ENCODE data around the gene C1orf115.
"Not testable (repeated sequence)": the region's sequence is repeated elsewhere in the genome, so short reads cannot be mapped to it uniquely, and the experiment has no call there.

C1orf115 gene

DNA sequence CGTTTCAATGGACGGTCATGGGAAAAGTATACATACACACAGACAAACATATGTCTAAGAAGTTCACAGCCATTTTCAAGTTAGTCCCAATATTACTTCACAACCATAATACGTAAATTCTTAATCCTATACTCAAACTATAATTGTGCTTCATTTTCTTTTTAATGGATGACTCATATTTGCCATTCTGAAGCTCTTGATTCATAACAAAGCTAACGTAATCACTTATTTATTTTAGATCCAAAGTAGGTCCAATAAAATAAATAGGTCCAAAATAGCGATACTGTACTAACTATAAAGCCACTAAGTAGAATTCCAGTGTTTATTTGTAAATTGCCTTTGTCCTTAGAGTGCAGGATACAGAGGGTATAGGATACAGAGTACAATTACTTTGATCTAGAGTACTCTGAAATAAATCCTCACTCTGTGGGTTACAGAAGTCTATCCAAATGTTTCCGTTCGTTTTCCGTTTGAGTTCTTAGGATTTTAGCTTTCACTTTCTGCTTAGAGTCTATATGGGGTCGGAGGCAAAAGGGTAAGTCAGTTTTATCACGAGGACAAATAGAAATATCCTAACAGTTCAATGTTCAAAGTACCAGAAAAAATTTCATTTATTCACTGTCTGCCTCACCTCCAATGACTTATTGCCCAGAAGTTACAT lies 8.8 kb upstream of the C1orf115 start:
- Histone ChIP-seq H3K79me2 (ENCODE audit: control insufficient read depth, low read length) (no peaks in the 10 kb centered on the region), H3F3A (ENCODE audit: control insufficient read depth, insufficient read depth) (no peaks in the 10 kb centered on the region), H4K20me1 (ENCODE audit: control insufficient read depth, insufficient read depth, low read depth, low read length) (no peaks in the 10 kb centered on the region), H3K9me2 (replicated peaks; ENCODE audit: control insufficient read depth, low read length) (no peaks in the 10 kb centered on the region), H3K27me3 (ENCODE audit: control insufficient read depth, low read length) (no peaks in the 10 kb centered on the region; the same call in 1 of the 2 replicates), H3K4me1 (ENCODE audit: control insufficient read depth, low read length) (no peaks in the 10 kb centered on the region), H3K4me2 (ENCODE audit: low read length) (no peak overlapping the region), H3K36me3 (ENCODE audit: control insufficient read depth, low read length) (no peaks in the 10 kb centered on the region), H3K9me3 (ENCODE audit: control insufficient read depth, insufficient read depth, low read length) (no peaks in the 10 kb centered on the region), H3K4me3 (ENCODE audit: low read length) (no peak overlapping the region), H3K27ac (ENCODE audit: low read depth, low read length) (no peak overlapping the region)
- TF ChIP-seq EZH2phosphoT487 (IDR thresholded peaks at IDR 0.05; ENCODE audit: borderline replicate concordance, low read length), result no peak
- TF ChIP-seq, protein P1, sequence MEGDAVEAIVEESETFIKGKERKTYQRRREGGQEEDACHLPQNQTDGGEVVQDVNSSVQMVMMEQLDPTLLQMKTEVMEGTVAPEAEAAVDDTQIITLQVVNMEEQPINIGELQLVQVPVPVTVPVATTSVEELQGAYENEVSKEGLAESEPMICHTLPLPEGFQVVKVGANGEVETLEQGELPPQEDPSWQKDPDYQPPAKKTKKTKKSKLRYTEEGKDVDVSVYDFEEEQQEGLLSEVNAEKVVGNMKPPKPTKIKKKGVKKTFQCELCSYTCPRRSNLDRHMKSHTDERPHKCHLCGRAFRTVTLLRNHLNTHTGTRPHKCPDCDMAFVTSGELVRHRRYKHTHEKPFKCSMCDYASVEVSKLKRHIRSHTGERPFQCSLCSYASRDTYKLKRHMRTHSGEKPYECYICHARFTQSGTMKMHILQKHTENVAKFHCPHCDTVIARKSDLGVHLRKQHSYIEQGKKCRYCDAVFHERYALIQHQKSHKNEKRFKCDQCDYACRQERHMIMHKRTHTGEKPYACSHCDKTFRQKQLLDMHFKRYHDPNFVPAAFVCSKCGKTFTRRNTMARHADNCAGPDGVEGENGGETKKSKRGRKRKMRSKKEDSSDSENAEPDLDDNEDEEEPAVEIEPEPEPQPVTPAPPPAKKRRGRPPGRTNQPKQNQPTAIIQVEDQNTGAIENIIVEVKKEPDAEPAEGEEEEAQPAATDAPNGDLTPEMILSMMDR (IDR thresholded peaks at IDR 0.05; ENCODE audit: low read depth, low read length, poor library complexity, severe bottlenecking), result no peak

DNA sequence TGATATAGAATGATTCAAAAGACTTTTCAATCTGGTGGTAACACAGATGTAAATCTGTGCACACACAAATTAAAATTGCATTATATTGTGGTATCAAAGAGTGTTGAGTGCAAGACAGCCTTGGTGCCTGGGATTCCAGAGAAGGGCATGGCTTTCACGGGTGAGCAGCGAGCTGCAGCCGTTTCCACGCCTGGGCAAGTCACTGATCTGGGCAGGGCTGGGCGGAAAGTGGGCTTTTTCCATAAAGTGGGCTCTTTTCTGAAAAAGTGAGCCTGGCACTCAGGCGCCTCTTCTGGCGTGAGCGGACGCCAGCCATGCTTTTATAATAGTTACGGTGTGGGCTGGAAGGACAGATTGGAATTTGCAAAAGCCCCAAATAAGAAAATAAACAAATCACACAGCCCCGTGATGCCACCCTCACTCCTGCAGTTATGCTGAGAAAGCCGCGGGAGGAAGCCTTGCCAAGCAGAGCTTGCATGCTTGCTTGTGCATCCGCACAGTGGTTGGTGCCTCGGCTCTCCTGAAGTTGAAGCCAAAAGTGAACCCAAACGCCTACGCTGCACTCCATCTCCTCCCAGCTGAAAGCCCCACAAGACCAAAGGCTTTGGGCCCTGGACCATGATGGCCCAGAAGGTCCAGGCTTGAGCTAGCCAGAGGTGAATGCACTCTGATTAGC lies 7.1 kb upstream of the C1orf115 start:
- Histone ChIP-seq H3K27me3 (ENCODE audit: control insufficient read depth, low read length) (no peaks in the 10 kb centered on the region; the same call in 1 of the 2 replicates), H3K9me3 (ENCODE audit: control insufficient read depth, insufficient read depth, low read length) (no peaks in the 10 kb centered on the region), H3F3A (ENCODE audit: control insufficient read depth, insufficient read depth) (no peaks in the 10 kb centered on the region), H3K4me2 (ENCODE audit: low read length) (no peak overlapping the region), H3K36me3 (ENCODE audit: control insufficient read depth, low read length) (no peaks in the 10 kb centered on the region), H3K4me3 (ENCODE audit: low read length) (no peak overlapping the region), H3K9me2 (replicated peaks; ENCODE audit: control insufficient read depth, low read length) (no peaks in the 10 kb centered on the region), H3K27ac (ENCODE audit: low read depth, low read length) (no peak overlapping the region), H4K20me1 (ENCODE audit: control insufficient read depth, insufficient read depth, low read depth, low read length) (no peaks in the 10 kb centered on the region), H3K79me2 (ENCODE audit: control insufficient read depth, low read length) (no peaks in the 10 kb centered on the region), H3K4me1 (ENCODE audit: control insufficient read depth, low read length) (no peaks in the 10 kb centered on the region)
- TF ChIP-seq, protein P1 (IDR thresholded peaks at IDR 0.05; ENCODE audit: low read depth, low read length, poor library complexity, severe bottlenecking), result no peak
- TF ChIP-seq EZH2phosphoT487 (IDR thresholded peaks at IDR 0.05; ENCODE audit: borderline replicate concordance, low read length), result no peak

DNA sequence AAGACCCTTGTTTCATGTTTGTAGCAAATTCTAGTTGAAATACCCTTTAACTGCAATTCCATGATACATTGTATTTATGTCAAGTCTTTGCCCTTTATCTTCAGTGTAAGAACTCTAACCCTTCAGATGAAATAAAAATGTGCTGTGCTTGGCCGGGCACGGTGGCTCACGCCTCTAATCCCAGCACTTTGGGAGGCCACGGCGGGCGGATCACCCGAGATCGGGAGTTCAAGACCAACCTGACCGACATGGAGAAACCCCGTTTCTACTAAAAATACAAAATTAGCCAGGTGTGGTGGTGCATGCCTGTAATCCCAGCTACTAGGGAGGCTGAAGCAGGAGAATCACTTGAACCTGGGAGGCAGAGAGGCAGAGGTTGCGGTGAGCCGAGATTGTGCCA lies 6.4 kb upstream of the C1orf115 start:
- H3K9me2 ChIP-seq (replicated peaks; ENCODE audit: control insufficient read depth, low read length); H3K4me2 ChIP-seq (ENCODE audit: low read length); H3K27ac ChIP-seq (ENCODE audit: low read depth, low read length); H3F3A ChIP-seq (ENCODE audit: control insufficient read depth, insufficient read depth); H3K9me3 ChIP-seq (ENCODE audit: control insufficient read depth, insufficient read depth, low read length); H3K4me1 ChIP-seq (ENCODE audit: control insufficient read depth, low read length); H3K79me2 ChIP-seq (ENCODE audit: control insufficient read depth, low read length); H3K27me3 ChIP-seq (ENCODE audit: control insufficient read depth, low read length); H3K36me3 ChIP-seq (ENCODE audit: control insufficient read depth, low read length); H4K20me1 ChIP-seq (ENCODE audit: control insufficient read depth, insufficient read depth, low read depth, low read length); H3K4me3 ChIP-seq (ENCODE audit: low read length): not testable (repeated sequence)

DNA sequence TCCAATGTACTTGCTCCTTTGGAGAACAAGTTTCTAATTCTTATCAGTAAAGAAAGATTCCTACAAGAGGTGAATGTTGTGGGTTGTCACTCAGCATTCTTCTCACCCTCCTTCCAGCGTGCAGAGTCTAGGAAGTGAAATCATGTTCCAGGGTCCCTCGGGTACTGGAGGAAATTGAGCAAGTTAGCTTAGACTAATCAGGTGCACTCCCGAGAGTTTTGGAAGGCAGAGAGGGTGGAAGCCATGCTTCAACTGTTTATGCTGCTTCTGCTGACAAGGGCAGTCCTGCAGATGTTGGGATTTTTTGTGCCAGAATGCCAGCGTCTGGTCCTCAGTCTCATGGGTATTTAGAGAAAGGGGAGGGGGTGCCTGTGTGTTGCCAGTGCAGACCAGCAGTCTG lies 5.3 kb upstream of the C1orf115 start:
- Histone ChIP-seq H3K79me2 (ENCODE audit: control insufficient read depth, low read length) (no peaks in the 10 kb centered on the region), H4K20me1 (ENCODE audit: control insufficient read depth, insufficient read depth, low read depth, low read length) (no peaks in the 10 kb centered on the region), H3K27me3 (ENCODE audit: control insufficient read depth, low read length) (no peaks in the 10 kb centered on the region; the same call in 1 of the 2 replicates), H3K4me3 (ENCODE audit: low read length) (no peak overlapping the region), H3K4me1 (ENCODE audit: control insufficient read depth, low read length) (no peaks in the 10 kb centered on the region), H3K9me2 (replicated peaks; ENCODE audit: control insufficient read depth, low read length) (no peaks in the 10 kb centered on the region), H3K9me3 (ENCODE audit: control insufficient read depth, insufficient read depth, low read length) (peaks cover 2% of the 10 kb centered on the region; the same call in 1 of the 2 replicates), H3K4me2 (ENCODE audit: low read length) (no peak overlapping the region), H3K27ac (ENCODE audit: low read depth, low read length) (no peak overlapping the region), H3K36me3 (ENCODE audit: control insufficient read depth, low read length) (no peaks in the 10 kb centered on the region), H3F3A (ENCODE audit: control insufficient read depth, insufficient read depth) (no peaks in the 10 kb centered on the region)
- TF ChIP-seq, protein P1 (IDR thresholded peaks at IDR 0.05; ENCODE audit: low read depth, low read length, poor library complexity, severe bottlenecking), result no peak
- TF ChIP-seq EZH2phosphoT487 (IDR thresholded peaks at IDR 0.05; ENCODE audit: borderline replicate concordance, low read length), result no peak
